WTC11 (cell line): ENCODE results near the gene TSNAXIP1. TPM values are rescaled to one million over a fixed set of nuclear protein-coding genes. Genes with fewer than 3 reads are reported as not detected.
A peak's percentile ranks its signal among the peaks of the same experiment; 100 is the strongest.

Source experiments
- ATAC-seq: fragments of 200-7000 bp; cut with Tn5 transposase; 2 replicates; pipeline ENCODE4 v1.10.0; 2021; ENCODE audit warnings: mild to moderate bottlenecking, moderate library complexity
- CTCF ChIA-PET: fragments of 300-600 bp; sonication (Branson Sonifier 250); formaldehyde crosslinking; loops from one replicate; lab custom pipeline; 2021; ENCODE audit warnings: antibody characterized with exemption; lab: Charles Lee
- POLR2A ChIA-PET: fragments of 350-600 bp; sonication (Branson Sonifier 250); formaldehyde crosslinking; loops from one replicate; lab custom pipeline; 2021; ENCODE audit warnings: antibody characterized with exemption; lab: Charles Lee
- DNase-seq: peaks from one replicate; pipeline ENCODE4 v3.0.0; 2021; ENCODE audit warnings: low spot score
- H3K27ac Mint-ChIP-seq: 2 replicates; pipeline ENCODE4 v1.8.0; 2021; ENCODE audit warnings: mixed read lengths
- H3K27me3 Mint-ChIP-seq: 2 replicates; pipeline ENCODE4 v1.8.0; 2021; ENCODE audit warnings: low read depth, mild to moderate bottlenecking, moderate library complexity, mixed read lengths
- H3K36me3 Mint-ChIP-seq: 2 replicates; pipeline ENCODE4 v1.8.0; 2021; ENCODE audit warnings: mixed read lengths
- H3K4me1 Mint-ChIP-seq: 2 replicates; pipeline ENCODE4 v1.8.0; 2022; ENCODE audit warnings: mixed read lengths
- H3K4me3 Mint-ChIP-seq: 2 replicates; pipeline ENCODE4 v1.8.0; 2021; ENCODE audit warnings: mild to moderate bottlenecking, moderate library complexity, mixed read lengths
- H3K9me3 Mint-ChIP-seq: 2 replicates; pipeline ENCODE4 v1.8.0; 2021; ENCODE audit warnings: mixed read lengths
- ATF6 ChIP-seq: sonication (generic); formaldehyde crosslinking; IDR thresholded peaks from 2 replicates; pipeline ENCODE4 v1.8.1; 2023; ENCODE audit warnings: mild to moderate bottlenecking, missing genetic modification reagents
- CREM ChIP-seq: sonication (generic); formaldehyde crosslinking; IDR thresholded peaks from 2 replicates; pipeline ENCODE4 v1.8.1; 2022; ENCODE audit warnings: mild to moderate bottlenecking, missing genetic modification reagents, moderate library complexity
- CTCF ChIP-seq: fragments of 200-600 bp; IDR thresholded peaks from 2 replicates; pipeline ENCODE4 v1.8.0; 2022; ENCODE audit warnings: antibody characterized with exemption
- FOXJ3 ChIP-seq: sonication (generic); formaldehyde crosslinking; IDR thresholded peaks from 2 replicates; pipeline ENCODE4 v1.9.0; 2021; ENCODE audit warnings: missing genetic modification reagents, mild to moderate bottlenecking, borderline replicate concordance
- KAT7 ChIP-seq: sonication (generic); formaldehyde crosslinking; IDR thresholded peaks from 2 replicates; pipeline ENCODE4 v1.8.1; 2023; ENCODE audit warnings: missing genetic modification reagents, mild to moderate bottlenecking, borderline replicate concordance
- SP1 ChIP-seq: sonication (generic); formaldehyde crosslinking; conservative IDR thresholded peaks from 2 replicates; pipeline ENCODE4 v1.8.1; 2022; ENCODE audit warnings: missing genetic modification reagents
- STAT6 ChIP-seq: sonication (generic); formaldehyde crosslinking; conservative IDR thresholded peaks from 2 replicates; pipeline ENCODE4 v1.8.1; 2023; ENCODE audit warnings: mild to moderate bottlenecking, low read depth, missing genetic modification reagents, moderate library complexity
- TEAD1 ChIP-seq: sonication (generic); formaldehyde crosslinking; IDR thresholded peaks from 2 replicates; pipeline ENCODE4 v1.8.0; 2022; ENCODE audit warnings: mild to moderate bottlenecking, missing genetic modification reagents
- TEAD4 ChIP-seq: sonication (generic); formaldehyde crosslinking; IDR thresholded peaks from 2 replicates; pipeline ENCODE4 v1.8.0; 2022; ENCODE audit warnings: mild to moderate bottlenecking, missing genetic modification reagents
- ZBTB21 ChIP-seq: sonication (generic); formaldehyde crosslinking; IDR thresholded peaks from 2 replicates; pipeline ENCODE4 v1.8.1; 2023; ENCODE audit warnings: mild to moderate bottlenecking, missing genetic modification reagents, borderline replicate concordance
- total RNA-seq: library from RNA; stranded (reverse); gene quantifications from 3 replicates; pipeline ENCODE4 v1.2.3, GENCODE V29; 2021
- TF ChIP-seq, protein P1 (sequence below): sonication (generic); formaldehyde crosslinking; IDR thresholded peaks from 2 replicates; pipeline ENCODE4 v1.8.0; 2022; ENCODE audit warnings: mild to moderate bottlenecking, missing genetic modification reagents
- TF ChIP-seq, protein P2 (sequence below): sonication (generic); formaldehyde crosslinking; IDR thresholded peaks from 2 replicates; pipeline ENCODE4 v1.8.0; 2023; ENCODE audit warnings: missing genetic modification reagents, mild to moderate bottlenecking, borderline replicate concordance
- TF ChIP-seq, protein P3 (sequence below): sonication (generic); formaldehyde crosslinking; IDR thresholded peaks from 2 replicates; pipeline ENCODE4 v1.8.0; 2022; ENCODE audit warnings: mild to moderate bottlenecking, missing genetic modification reagents
- TF ChIP-seq, protein P4 (sequence below): sonication (generic); formaldehyde crosslinking; IDR thresholded peaks from 2 replicates; pipeline ENCODE4 v1.8.1; 2022; ENCODE audit warnings: low read depth, mild to moderate bottlenecking, moderate library complexity, missing genetic modification reagents, borderline replicate concordance
- TF ChIP-seq, protein P5 (sequence below): fragments of 250-450 bp; sonication (Bioruptor Pico); IDR thresholded peaks from 2 replicates; pipeline ENCODE4 v2.1.2; 2022; ENCODE audit warnings: mild to moderate bottlenecking, moderate library complexity
- TF ChIP-seq, protein P6 (sequence below): sonication (generic); formaldehyde crosslinking; conservative IDR thresholded peaks from 2 replicates; pipeline ENCODE4 v1.8.1; 2022; ENCODE audit warnings: mild to moderate bottlenecking, missing genetic modification reagents

TSNAXIP1 gene
- total RNA-seq, 1 experiment from 2014 or later, result 0.48 TPM

- peaks cover 6% of the 10 kb centered on the region for H3K4me1 Mint-ChIP-seq
- no peaks in the 10 kb centered on the region for H3K9me3 Mint-ChIP-seq
- H3K4me3 Mint-ChIP-seq, result no peak overlapping the region
- ATAC-seq (no peak), DNase-seq (no peak)
- H3K36me3 Mint-ChIP-seq, result no peaks in the 10 kb centered on the region
- ChIA-PET POLR2A (no interaction called here), CTCF (interaction anchor here (0.6 to 2.9 kb wide), 4 partner anchors 26 to 94 kb away, joined by 3 to 14 read pairs (median 4); partner anchors contain the start of genes RANBP10 and TSNAXIP1)
- no peaks in the 10 kb centered on the region for H3K27me3 Mint-ChIP-seq
- H3K27ac Mint-ChIP-seq, result peak overlapping the region; percentile 37; the same call in 1 of the 2 replicates
- TF ChIP-seq, protein P1, sequence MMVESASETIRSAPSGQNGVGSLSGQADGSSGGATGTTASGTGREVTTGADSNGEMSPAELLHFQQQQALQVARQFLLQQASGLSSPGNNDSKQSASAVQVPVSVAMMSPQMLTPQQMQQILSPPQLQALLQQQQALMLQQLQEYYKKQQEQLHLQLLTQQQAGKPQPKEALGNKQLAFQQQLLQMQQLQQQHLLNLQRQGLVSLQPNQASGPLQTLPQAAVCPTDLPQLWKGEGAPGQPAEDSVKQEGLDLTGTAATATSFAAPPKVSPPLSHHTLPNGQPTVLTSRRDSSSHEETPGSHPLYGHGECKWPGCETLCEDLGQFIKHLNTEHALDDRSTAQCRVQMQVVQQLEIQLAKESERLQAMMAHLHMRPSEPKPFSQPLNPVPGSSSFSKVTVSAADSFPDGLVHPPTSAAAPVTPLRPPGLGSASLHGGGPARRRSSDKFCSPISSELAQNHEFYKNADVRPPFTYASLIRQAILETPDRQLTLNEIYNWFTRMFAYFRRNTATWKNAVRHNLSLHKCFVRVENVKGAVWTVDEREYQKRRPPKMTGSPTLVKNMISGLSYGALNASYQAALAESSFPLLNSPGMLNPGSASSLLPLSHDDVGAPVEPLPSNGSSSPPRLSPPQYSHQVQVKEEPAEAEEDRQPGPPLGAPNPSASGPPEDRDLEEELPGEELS, result no peak
- TF ChIP-seq, protein P2, sequence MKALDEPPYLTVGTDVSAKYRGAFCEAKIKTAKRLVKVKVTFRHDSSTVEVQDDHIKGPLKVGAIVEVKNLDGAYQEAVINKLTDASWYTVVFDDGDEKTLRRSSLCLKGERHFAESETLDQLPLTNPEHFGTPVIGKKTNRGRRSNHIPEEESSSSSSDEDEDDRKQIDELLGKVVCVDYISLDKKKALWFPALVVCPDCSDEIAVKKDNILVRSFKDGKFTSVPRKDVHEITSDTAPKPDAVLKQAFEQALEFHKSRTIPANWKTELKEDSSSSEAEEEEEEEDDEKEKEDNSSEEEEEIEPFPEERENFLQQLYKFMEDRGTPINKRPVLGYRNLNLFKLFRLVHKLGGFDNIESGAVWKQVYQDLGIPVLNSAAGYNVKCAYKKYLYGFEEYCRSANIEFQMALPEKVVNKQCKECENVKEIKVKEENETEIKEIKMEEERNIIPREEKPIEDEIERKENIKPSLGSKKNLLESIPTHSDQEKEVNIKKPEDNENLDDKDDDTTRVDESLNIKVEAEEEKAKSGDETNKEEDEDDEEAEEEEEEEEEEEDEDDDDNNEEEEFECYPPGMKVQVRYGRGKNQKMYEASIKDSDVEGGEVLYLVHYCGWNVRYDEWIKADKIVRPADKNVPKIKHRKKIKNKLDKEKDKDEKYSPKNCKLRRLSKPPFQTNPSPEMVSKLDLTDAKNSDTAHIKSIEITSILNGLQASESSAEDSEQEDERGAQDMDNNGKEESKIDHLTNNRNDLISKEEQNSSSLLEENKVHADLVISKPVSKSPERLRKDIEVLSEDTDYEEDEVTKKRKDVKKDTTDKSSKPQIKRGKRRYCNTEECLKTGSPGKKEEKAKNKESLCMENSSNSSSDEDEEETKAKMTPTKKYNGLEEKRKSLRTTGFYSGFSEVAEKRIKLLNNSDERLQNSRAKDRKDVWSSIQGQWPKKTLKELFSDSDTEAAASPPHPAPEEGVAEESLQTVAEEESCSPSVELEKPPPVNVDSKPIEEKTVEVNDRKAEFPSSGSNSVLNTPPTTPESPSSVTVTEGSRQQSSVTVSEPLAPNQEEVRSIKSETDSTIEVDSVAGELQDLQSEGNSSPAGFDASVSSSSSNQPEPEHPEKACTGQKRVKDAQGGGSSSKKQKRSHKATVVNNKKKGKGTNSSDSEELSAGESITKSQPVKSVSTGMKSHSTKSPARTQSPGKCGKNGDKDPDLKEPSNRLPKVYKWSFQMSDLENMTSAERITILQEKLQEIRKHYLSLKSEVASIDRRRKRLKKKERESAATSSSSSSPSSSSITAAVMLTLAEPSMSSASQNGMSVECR (CRISPR knock-in tag), result no peak
- no peak for TF ChIP-seq STAT6 (CRISPR knock-in tag)
- no peak for TF ChIP-seq ZBTB21 (CRISPR knock-in tag)
- TF ChIP-seq KAT7 (CRISPR knock-in tag), result no peak
- TF ChIP-seq SP1 (CRISPR knock-in tag), result no peak
- TF ChIP-seq CREM (CRISPR knock-in tag), result no peak
- TF ChIP-seq, protein P3, sequence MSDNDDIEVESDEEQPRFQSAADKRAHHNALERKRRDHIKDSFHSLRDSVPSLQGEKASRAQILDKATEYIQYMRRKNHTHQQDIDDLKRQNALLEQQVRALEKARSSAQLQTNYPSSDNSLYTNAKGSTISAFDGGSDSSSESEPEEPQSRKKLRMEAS (CRISPR knock-in tag), result no peak
- no peak for TF ChIP-seq FOXJ3 (CRISPR knock-in tag)
- TF ChIP-seq ATF6 (CRISPR knock-in tag), result no peak
- TF ChIP-seq, protein P4, sequence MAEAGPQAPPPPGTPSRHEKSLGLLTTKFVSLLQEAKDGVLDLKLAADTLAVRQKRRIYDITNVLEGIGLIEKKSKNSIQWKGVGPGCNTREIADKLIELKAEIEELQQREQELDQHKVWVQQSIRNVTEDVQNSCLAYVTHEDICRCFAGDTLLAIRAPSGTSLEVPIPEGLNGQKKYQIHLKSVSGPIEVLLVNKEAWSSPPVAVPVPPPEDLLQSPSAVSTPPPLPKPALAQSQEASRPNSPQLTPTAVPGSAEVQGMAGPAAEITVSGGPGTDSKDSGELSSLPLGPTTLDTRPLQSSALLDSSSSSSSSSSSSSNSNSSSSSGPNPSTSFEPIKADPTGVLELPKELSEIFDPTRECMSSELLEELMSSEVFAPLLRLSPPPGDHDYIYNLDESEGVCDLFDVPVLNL (CRISPR knock-in tag), result no peak
- no peak for TF ChIP-seq TEAD4
- TF ChIP-seq, protein P5, sequence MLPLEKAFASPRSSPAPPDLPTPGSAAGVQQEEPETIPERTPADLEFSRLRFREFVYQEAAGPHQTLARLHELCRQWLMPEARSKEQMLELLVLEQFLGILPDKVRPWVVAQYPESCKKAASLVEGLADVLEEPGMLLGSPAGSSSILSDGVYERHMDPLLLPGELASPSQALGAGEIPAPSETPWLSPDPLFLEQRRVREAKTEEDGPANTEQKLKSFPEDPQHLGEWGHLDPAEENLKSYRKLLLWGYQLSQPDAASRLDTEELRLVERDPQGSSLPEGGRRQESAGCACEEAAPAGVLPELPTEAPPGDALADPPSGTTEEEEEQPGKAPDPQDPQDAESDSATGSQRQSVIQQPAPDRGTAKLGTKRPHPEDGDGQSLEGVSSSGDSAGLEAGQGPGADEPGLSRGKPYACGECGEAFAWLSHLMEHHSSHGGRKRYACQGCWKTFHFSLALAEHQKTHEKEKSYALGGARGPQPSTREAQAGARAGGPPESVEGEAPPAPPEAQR (CRISPR knock-in tag), result no peak
- TF ChIP-seq TEAD1 (CRISPR knock-in tag), result no peak
- TF ChIP-seq, protein P6, sequence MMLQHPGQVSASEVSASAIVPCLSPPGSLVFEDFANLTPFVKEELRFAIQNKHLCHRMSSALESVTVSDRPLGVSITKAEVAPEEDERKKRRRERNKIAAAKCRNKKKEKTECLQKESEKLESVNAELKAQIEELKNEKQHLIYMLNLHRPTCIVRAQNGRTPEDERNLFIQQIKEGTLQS (CRISPR knock-in tag), result no peak
- TF ChIP-seq CTCF, result no peak
Observed at GRCh38 chr16:67780847-67781564, 25.7 kb upstream of the TSNAXIP1 start.
